Keratinocyte (primary cell): ENCODE results near the gene TMCO4. TPM values are rescaled to one million over a fixed set of nuclear protein-coding genes. Genes with fewer than 3 reads are reported as not detected.

ENCODE experiments used
- DNase-seq: peaks from one replicate; pipeline ENCODE4 v3.0.0-alpha.2; 2011; ENCODE audit warnings: low read depth, missing footprints, low spot score
- FAIRE-seq: peaks from 2 replicates; lab custom pipeline; 2011; peaks lifted over from hg19 to GRCh38; lab: Jason Lieb, UNC
- H2AFZ ChIP-seq: 2 replicates; pipeline ENCODE4 v1.6.0; 2012; ENCODE audit warnings: low read length, control low read depth, inconsistent platforms; ENCODE audit not compliant: control insufficient read depth
- H3K27ac ChIP-seq: 2 replicates; pipeline ENCODE4 v1.5.1; 2011; ENCODE audit warnings: low read length; ENCODE audit not compliant: control insufficient read depth, insufficient read depth
- H3K27me3 ChIP-seq: 3 replicates; pipeline ENCODE4 v1.6.0; 2011; ENCODE audit warnings: low read length; ENCODE audit not compliant: control insufficient read depth, insufficient read depth; ENCODE audit errors: extremely low read depth
- H3K36me3 ChIP-seq, 2 experiments: 2 replicates in 1 of 2; 3 replicates in 1 of 2; pipeline ENCODE4 v1.5.1; 2011; ENCODE audit warnings: low read length in 2 of 2, mild to moderate bottlenecking in 1 of 2; ENCODE audit not compliant: control insufficient read depth in 2 of 2, insufficient read depth in 2 of 2; ENCODE audit errors: extremely low read depth in 1 of 2
- H3K4me1 ChIP-seq: 3 replicates; pipeline ENCODE4 v1.5.1; 2011; ENCODE audit warnings: low read length; ENCODE audit not compliant: control insufficient read depth, insufficient read depth; ENCODE audit errors: extremely low read depth
- H3K4me2 ChIP-seq: 3 replicates; pipeline ENCODE4 v1.6.0; 2011; ENCODE audit warnings: low read depth, low read length; ENCODE audit not compliant: control insufficient read depth, insufficient read depth; ENCODE audit errors: extremely low read depth
- H3K4me3 ChIP-seq, 3 experiments: fragments of 200-600 bp in 1 of 3; sonication (generic) in 1 of 3; 2 replicates in 2 of 3; 3 replicates in 1 of 3; pipeline ENCODE4 v1.5.1; 2011 to 2016; ENCODE audit warnings: low read length in 3 of 3, mild to moderate bottlenecking in 3 of 3, control low read depth in 2 of 3, inconsistent platforms in 1 of 3, low read depth in 1 of 3, mixed read lengths in 1 of 3, mixed run types in 1 of 3, moderate library complexity in 1 of 3; ENCODE audit not compliant: control insufficient read depth in 2 of 3, insufficient read depth in 2 of 3; ENCODE audit errors: extremely low read depth in 1 of 3
- H3K79me2 ChIP-seq: 2 replicates; pipeline ENCODE4 v1.6.0; 2012; ENCODE audit warnings: low read length; ENCODE audit not compliant: control insufficient read depth, insufficient read depth
- H3K9ac ChIP-seq: 3 replicates; pipeline ENCODE4 v1.6.0; 2011; ENCODE audit warnings: low read length; ENCODE audit not compliant: control insufficient read depth, insufficient read depth; ENCODE audit errors: extremely low read depth
- H3K9me1 ChIP-seq: 3 replicates; pipeline ENCODE4 v1.6.0; 2011; ENCODE audit warnings: low read length; ENCODE audit not compliant: control insufficient read depth, insufficient read depth; ENCODE audit errors: extremely low read depth
- H3K9me3 ChIP-seq: 2 replicates; pipeline ENCODE4 v1.5.1; 2012; ENCODE audit warnings: low read depth, low read length; ENCODE audit not compliant: control insufficient read depth
- H4K20me1 ChIP-seq: 3 replicates; pipeline ENCODE4 v1.6.0; 2011; ENCODE audit warnings: low read length; ENCODE audit not compliant: control insufficient read depth, insufficient read depth; ENCODE audit errors: extremely low read depth
- CTCF ChIP-seq, 3 experiments: IDR thresholded peaks in 1 of 3; conservative IDR thresholded peaks in 1 of 3; optimal IDR thresholded peaks in 1 of 3; 2 replicates in 2 of 3; 3 replicates in 1 of 3; pipeline versions ENCODE3 to v1.5.1; 2011; ENCODE audit warnings: low read length in 3 of 3, mild to moderate bottlenecking in 3 of 3, moderate library complexity in 2 of 3, control low read depth in 1 of 3, inconsistent platforms in 1 of 3; ENCODE audit not compliant: insufficient read depth in 2 of 3; ENCODE audit errors: extremely low read depth in 1 of 3
- EZH2 ChIP-seq: IDR thresholded peaks from one replicate; pipeline ENCODE4 v1.6.1; 2012; ENCODE audit warnings: inconsistent platforms, mild to moderate bottlenecking, low read length, moderate library complexity
- dilution Hi-C: fragments of 300-500 bp; cut with MboI; formaldehyde crosslinking; loops from one replicate; pipeline ENCODE4 v1.7.0; 2020; ENCODE audit warnings: low sequenced_read_pairs; ENCODE audit not compliant: extremely low pct_ligation_motif_present
- polyA plus RNA-seq, 5 experiments: library from polyadenylated mRNA; depleted of rRNA in 3 of 5; stranded (reverse) in 3 of 5; stranded (forward) in 1 of 5; unstranded in 1 of 5; fragments of >200 nt; gene quantifications; 1 replicate in 1 of 5; 2 replicates in 3 of 5; 3 replicates in 1 of 5; pipeline versions ENCODE4 v1.2.1 to v1.2.3, GENCODE V29; 2011 to 2012; ENCODE audit warnings: missing spikeins in 2 of 5, low read depth in 1 of 5, low replicate concordance in 1 of 5

The TMCO4 gene
- polyA plus RNA-seq, 1 donor (not counting 4 experiments of a cell fraction or from before 2014, with no cell fraction given), result 1.2 TPM

GRCh38 chr1:19825298-19825697 lies 25.6 kb upstream of the TMCO4 start:
- H3K9ac ChIP-seq, result no peak overlapping the region
- H3K9me3 ChIP-seq, result no peaks in the 10 kb centered on the region
- no peaks in the 10 kb centered on the region for H3K9me1 ChIP-seq
- no peak for TF ChIP-seq EZH2
- no peak for TF ChIP-seq CTCF (optimal IDR thresholded peaks at IDR 0.05 in 1 of 3, IDR thresholded peaks at IDR 0.05 in 1 of 3, conservative IDR thresholded peaks at IDR 0.05 in 1 of 3; ENCODE audit: extremely low read depth in 1 of 3, insufficient read depth in 2 of 3, low read length in 3 of 3)
- no peak overlapping the region for H3K4me2 ChIP-seq
- no peaks in the 10 kb centered on the region for H3K36me3 ChIP-seq
- H3K79me2 ChIP-seq, result no peaks in the 10 kb centered on the region
- no peaks in the 10 kb centered on the region for H4K20me1 ChIP-seq
- no peak overlapping the region for H3K4me3 ChIP-seq
- no peak for DNase-seq
- no peak for FAIRE-seq
- dilution Hi-C loops, result no loop called here
- no peaks in the 10 kb centered on the region for H3K4me1 ChIP-seq
- no peak overlapping the region for H2AFZ ChIP-seq
- H3K27me3 ChIP-seq, result no peaks in the 10 kb centered on the region
- H3K27ac ChIP-seq, result no peak overlapping the region

- dilution Hi-C loops, result no loop called here
- H3K27me3 ChIP-seq, result no peaks in the 10 kb centered on the region
- no peaks in the 10 kb centered on the region for H3K79me2 ChIP-seq
- FAIRE-seq (no peak), DNase-seq (no peak)
- H3K4me1 ChIP-seq, result no peaks in the 10 kb centered on the region
- no peak for TF ChIP-seq CTCF (optimal IDR thresholded peaks at IDR 0.05 in 1 of 3, IDR thresholded peaks at IDR 0.05 in 1 of 3, conservative IDR thresholded peaks at IDR 0.05 in 1 of 3; ENCODE audit: extremely low read depth in 1 of 3, insufficient read depth in 2 of 3, low read length in 3 of 3)
- no peak for TF ChIP-seq EZH2
- H2AFZ ChIP-seq, result no peak overlapping the region
- H3K27ac ChIP-seq, result no peak overlapping the region
- no peaks in the 10 kb centered on the region for H4K20me1 ChIP-seq
- no peak overlapping the region for H3K9ac ChIP-seq
- no peaks in the 10 kb centered on the region for H3K9me3 ChIP-seq
- no peaks in the 10 kb centered on the region for H3K9me1 ChIP-seq
- H3K36me3 ChIP-seq, result no peaks in the 10 kb centered on the region
- H3K4me3 ChIP-seq, result no peak overlapping the region
- H3K4me2 ChIP-seq, result no peak overlapping the region
Observed at GRCh38 chr1:19824541-19824940, 24.8 kb upstream of the TMCO4 start.
